ENCODE measurements around the gene PIK3R5. TPM values are rescaled to one million over a fixed set of nuclear protein-coding genes. Genes with fewer than 3 reads are reported as not detected.
"Not testable (repeated sequence)": the region's sequence is repeated elsewhere in the genome, so short reads cannot be mapped to it uniquely, and the experiment has no call there.

The PIK3R5 gene
- total and polyA plus RNA-seq, 2 donors, result 3.1 to 4.6 TPM

- 80% methylated on average over 3 of the region's 3 CpGs for WGBS
- no peak for DNase-seq (ENCODE audit: extremely low spot score)
- Histone ChIP-seq H3K4me3 (ENCODE audit: low read depth, low read length) (no peak overlapping the region), H3K27ac (ENCODE audit: low read depth) (no peak overlapping the region), H3K4me1 (ENCODE audit: insufficient read depth) (peaks cover 3% of the 10 kb centered on the region), H3K36me3 (ENCODE audit: insufficient read depth) (no peaks in the 10 kb centered on the region)
Observed at GRCh38 chr17:9001559-9001958, 36.1 kb upstream of the PIK3R5 start.

- WGBS, result 9% methylated on average over 9 of the region's 9 CpGs
- Histone ChIP-seq H3K36me3 (ENCODE audit: insufficient read depth) (no peaks in the 10 kb centered on the region), H3K4me3 (ENCODE audit: low read depth, low read length) (no peak overlapping the region), H3K4me1 (ENCODE audit: insufficient read depth) (peaks cover 2% of the 10 kb centered on the region), H3K27ac (ENCODE audit: low read depth) (no peak overlapping the region)
- no peak for DNase-seq (ENCODE audit: extremely low spot score)
Observed at GRCh38 chr17:8997994-8998628, 32.6 kb upstream of the PIK3R5 start.

GRCh38 chr17:8995711-8996110 lies 30.2 kb upstream of the PIK3R5 start:
- 73% methylated on average over 7 of the region's 7 CpGs for WGBS
- no peak overlapping the region for H3K27ac ChIP-seq (ENCODE audit: low read depth)
- no peak overlapping the region for H3K4me3 ChIP-seq (ENCODE audit: low read depth, low read length)
- no peaks in the 10 kb centered on the region for H3K36me3 ChIP-seq (ENCODE audit: insufficient read depth)
- DNase-seq (ENCODE audit: extremely low spot score), result no peak
- H3K4me1 ChIP-seq (ENCODE audit: insufficient read depth), result no peaks in the 10 kb centered on the region

GRCh38 chr17:8994319-8994718 lies 28.8 kb upstream of the PIK3R5 start:
- Histone ChIP-seq H3K27ac (ENCODE audit: low read depth) (no peak overlapping the region), H3K4me3 (ENCODE audit: low read depth, low read length) (no peak overlapping the region), H3K4me1 (ENCODE audit: insufficient read depth) (no peaks in the 10 kb centered on the region), H3K36me3 (ENCODE audit: insufficient read depth) (no peaks in the 10 kb centered on the region)
- no peak for DNase-seq (ENCODE audit: extremely low spot score)
- WGBS, result 70% methylated on average over 7 of the region's 7 CpGs

GRCh38 chr17:8991514-8992285 lies 26.2 kb upstream of the PIK3R5 start:
- no peaks in the 10 kb centered on the region for H3K36me3 ChIP-seq (ENCODE audit: insufficient read depth)
- H3K4me1 ChIP-seq (ENCODE audit: insufficient read depth), result no peaks in the 10 kb centered on the region
- no peak overlapping the region for H3K4me3 ChIP-seq (ENCODE audit: low read depth, low read length)
- H3K27ac ChIP-seq (ENCODE audit: low read depth), result no peak overlapping the region
- WGBS, result 60% methylated on average over 10 of the region's 10 CpGs
- peak; percentile 5 for DNase-seq (ENCODE audit: extremely low spot score)

GRCh38 chr17:8988263-8988935 lies 22.9 kb upstream of the PIK3R5 start:
- DNase-seq (ENCODE audit: extremely low spot score); H3K4me3 ChIP-seq (ENCODE audit: low read depth, low read length); H3K4me1 ChIP-seq (ENCODE audit: insufficient read depth); H3K27ac ChIP-seq (ENCODE audit: low read depth); H3K36me3 ChIP-seq (ENCODE audit: insufficient read depth): not testable (repeated sequence)
- 96% methylated on average over 2 of the region's 2 CpGs for WGBS

- no peaks in the 10 kb centered on the region for H3K4me1 ChIP-seq (ENCODE audit: insufficient read depth)
- no peak for DNase-seq (ENCODE audit: extremely low spot score)
- WGBS, result 89% methylated on average over 2 of the region's 2 CpGs
- H3K4me3 ChIP-seq (ENCODE audit: low read depth, low read length), result no peak overlapping the region
- H3K36me3 ChIP-seq (ENCODE audit: insufficient read depth), result no peaks in the 10 kb centered on the region
- no peak overlapping the region for H3K27ac ChIP-seq (ENCODE audit: low read depth)
Observed at GRCh38 chr17:8986295-8986694, 20.8 kb upstream of the PIK3R5 start.

- no peaks in the 10 kb centered on the region for H3K36me3 ChIP-seq (ENCODE audit: insufficient read depth)
- WGBS, result 73% methylated on average over 4 of the region's 4 CpGs
- no peak for DNase-seq (ENCODE audit: extremely low spot score)
- H3K27ac ChIP-seq (ENCODE audit: low read depth), result no peak overlapping the region
- H3K4me3 ChIP-seq (ENCODE audit: low read depth, low read length), result no peak overlapping the region
- no peaks in the 10 kb centered on the region for H3K4me1 ChIP-seq (ENCODE audit: insufficient read depth)
Observed at GRCh38 chr17:8985054-8985701, 19.7 kb upstream of the PIK3R5 start.

- not testable (repeated sequence) for H3K36me3 ChIP-seq (ENCODE audit: insufficient read depth); H3K4me1 ChIP-seq (ENCODE audit: insufficient read depth); H3K4me3 ChIP-seq (ENCODE audit: low read depth, low read length); DNase-seq (ENCODE audit: extremely low spot score); H3K27ac ChIP-seq (ENCODE audit: low read depth)
- 91% methylated on average over 5 of the region's 5 CpGs for WGBS
Observed at GRCh38 chr17:8984225-8984624, 18.7 kb upstream of the PIK3R5 start.

GRCh38 chr17:8981443-8981842 lies 15.9 kb upstream of the PIK3R5 start:
- no peaks in the 10 kb centered on the region for H3K4me1 ChIP-seq (ENCODE audit: insufficient read depth)
- H3K27ac ChIP-seq (ENCODE audit: low read depth), result no peak overlapping the region
- no peak overlapping the region for H3K4me3 ChIP-seq (ENCODE audit: low read depth, low read length)
- 90% methylated on average over 2 of the region's 2 CpGs for WGBS
- no peaks in the 10 kb centered on the region for H3K36me3 ChIP-seq (ENCODE audit: insufficient read depth)
- DNase-seq (ENCODE audit: extremely low spot score), result no peak

- no peaks in the 10 kb centered on the region for H3K4me1 ChIP-seq (ENCODE audit: insufficient read depth)
- no peak overlapping the region for H3K27ac ChIP-seq (ENCODE audit: low read depth)
- no peak for DNase-seq (ENCODE audit: extremely low spot score)
- no peaks in the 10 kb centered on the region for H3K36me3 ChIP-seq (ENCODE audit: insufficient read depth)
- no peak overlapping the region for H3K4me3 ChIP-seq (ENCODE audit: low read depth, low read length)
Observed at GRCh38 chr17:8979715-8980114, 14.2 kb upstream of the PIK3R5 start.

GRCh38 chr17:8976638-8977037 lies 11.1 kb upstream of the PIK3R5 start:
- no peak overlapping the region for H3K4me3 ChIP-seq (ENCODE audit: low read depth, low read length)
- no peaks in the 10 kb centered on the region for H3K4me1 ChIP-seq (ENCODE audit: insufficient read depth)
- H3K27ac ChIP-seq (ENCODE audit: low read depth), result no peak overlapping the region
- 57% methylated on average over 1 of the region's 1 CpG for WGBS
- no peaks in the 10 kb centered on the region for H3K36me3 ChIP-seq (ENCODE audit: insufficient read depth)
- no peak for DNase-seq (ENCODE audit: extremely low spot score)

- no peak overlapping the region for H3K27ac ChIP-seq (ENCODE audit: low read depth)
- WGBS, result 86% methylated on average over 9 of the region's 9 CpGs
- DNase-seq (ENCODE audit: extremely low spot score), result no peak
- H3K4me3 ChIP-seq (ENCODE audit: low read depth, low read length), result no peak overlapping the region
- no peaks in the 10 kb centered on the region for H3K4me1 ChIP-seq (ENCODE audit: insufficient read depth)
- no peaks in the 10 kb centered on the region for H3K36me3 ChIP-seq (ENCODE audit: insufficient read depth)
Observed at GRCh38 chr17:8975091-8975725, 9.7 kb upstream of the PIK3R5 start.

All from urinary bladder (tissue), 4 donors.